GM21381 (cell line): Measurements from ENCODE around the gene GDPD1.
"Not testable (repeated sequence)": the region's sequence is repeated elsewhere in the genome, so short reads cannot be mapped to it uniquely, and the experiment has no call there.

Experiments used
- ATAC-seq: cut with Tn5 transposase; IDR thresholded peaks from one replicate; pipeline ENCODE4 v1.9.1; 2021; ENCODE audit warnings: mild to moderate bottlenecking, moderate library complexity; ENCODE audit not compliant: unreplicated experiment

Gene GDPD1

DNA sequence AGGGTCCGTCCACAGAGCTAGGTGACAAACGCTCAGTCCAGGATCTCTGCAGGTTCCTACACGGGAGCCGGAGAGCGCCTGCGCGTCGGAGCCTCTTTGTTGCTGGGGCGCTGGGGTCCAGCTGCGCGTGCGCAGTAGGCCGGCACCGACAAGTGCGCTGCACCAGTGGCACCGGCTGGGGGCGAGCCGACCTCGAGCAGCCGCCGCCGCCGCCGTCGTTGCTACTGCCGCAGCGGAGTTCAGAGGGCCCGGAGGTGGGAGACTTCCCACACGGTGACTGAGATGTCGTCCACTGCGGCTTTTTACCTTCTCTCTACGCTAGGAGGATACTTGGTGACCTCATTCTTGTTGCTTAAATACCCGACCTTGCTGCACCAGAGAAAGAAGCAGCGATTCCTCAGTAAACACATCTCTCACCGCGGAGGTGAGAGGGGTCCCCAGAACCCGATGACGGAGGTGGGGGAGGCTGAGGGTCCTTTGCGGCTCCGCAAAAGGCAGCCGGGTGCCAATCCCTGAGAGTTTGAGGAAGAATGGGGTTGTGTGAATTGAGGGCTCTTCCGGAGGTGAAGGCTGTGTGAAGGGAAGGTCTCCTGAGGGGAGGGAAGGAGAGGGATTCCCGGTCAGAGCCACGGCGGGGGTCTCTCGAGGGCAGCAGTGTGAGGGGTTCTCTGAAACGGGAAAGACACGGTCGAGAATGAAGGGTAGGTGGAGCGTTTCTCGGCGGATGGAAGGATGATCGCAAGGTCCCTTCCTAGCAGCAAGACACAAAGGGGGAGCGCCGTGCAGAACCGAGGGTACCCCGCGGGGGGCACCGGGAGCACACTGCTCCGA lies at the start of gene GDPD1:
Gene GDPD1, plus strand, starts transcription at position 184 of the 831 bp plus-strand sequence. Its CDS starts 99 bp downstream, at position 283.
- ATAC-seq, result peak; percentile 92

GRCh38 chr17:59172436-59173004 lies 47.8 kb upstream of the GDPD1 start:
- ATAC-seq, result no peak

GRCh38 chr17:59174671-59175070 lies 45.6 kb upstream of the GDPD1 start:
- no peak for ATAC-seq

GRCh38 chr17:59175076-59175475 lies 45.2 kb upstream of the GDPD1 start:
- no peak for ATAC-seq

- no peak for ATAC-seq
These were observed 41.9 kb upstream of the GDPD1 start for GRCh38 chr17:59178266-59178985.

DNA sequence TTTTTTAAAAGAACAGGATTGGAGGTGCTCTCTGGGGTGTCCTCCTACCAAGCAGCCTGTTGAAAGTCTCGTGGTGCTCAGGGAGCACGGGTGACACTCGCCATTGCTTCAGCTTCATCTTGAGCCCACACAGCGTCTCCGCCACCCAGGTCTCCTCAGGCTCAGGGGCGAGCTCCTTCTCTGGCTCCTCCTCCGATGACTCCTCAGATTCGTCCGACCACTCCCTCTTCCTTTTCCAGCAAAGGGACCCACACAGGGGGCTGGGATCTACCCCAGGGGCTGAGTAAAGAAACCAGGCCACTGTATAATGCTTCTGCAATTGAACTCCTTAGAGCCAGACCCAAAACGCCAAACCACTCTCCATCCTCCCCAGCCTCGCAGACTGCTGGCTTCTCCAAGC lies 40.7 kb upstream of the GDPD1 start:
- ATAC-seq, result not testable (repeated sequence)

DNA sequence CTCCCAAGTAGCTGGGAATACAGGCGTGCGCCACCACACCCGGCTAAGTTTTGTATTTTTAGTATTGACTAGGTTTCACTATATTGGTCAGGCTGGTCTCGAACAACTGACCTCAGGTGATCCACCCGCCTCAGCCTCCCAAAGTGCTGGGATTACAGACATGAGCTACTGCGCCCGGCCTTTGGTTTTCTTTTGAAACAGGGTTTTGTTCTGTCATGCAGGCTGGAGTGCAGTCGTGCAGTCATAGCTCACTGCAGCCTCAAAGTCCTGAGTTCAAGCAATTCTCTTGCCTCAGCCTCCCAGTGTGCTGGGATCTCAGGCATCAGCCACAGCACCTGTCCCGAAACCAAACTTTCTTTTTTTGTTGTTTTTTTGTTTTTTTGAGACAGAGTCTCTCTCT lies 39.7 kb upstream of the GDPD1 start:
- ATAC-seq, result no peak

GRCh38 chr17:59181481-59181880 lies 38.8 kb upstream of the GDPD1 start:
- no peak for ATAC-seq

DNA sequence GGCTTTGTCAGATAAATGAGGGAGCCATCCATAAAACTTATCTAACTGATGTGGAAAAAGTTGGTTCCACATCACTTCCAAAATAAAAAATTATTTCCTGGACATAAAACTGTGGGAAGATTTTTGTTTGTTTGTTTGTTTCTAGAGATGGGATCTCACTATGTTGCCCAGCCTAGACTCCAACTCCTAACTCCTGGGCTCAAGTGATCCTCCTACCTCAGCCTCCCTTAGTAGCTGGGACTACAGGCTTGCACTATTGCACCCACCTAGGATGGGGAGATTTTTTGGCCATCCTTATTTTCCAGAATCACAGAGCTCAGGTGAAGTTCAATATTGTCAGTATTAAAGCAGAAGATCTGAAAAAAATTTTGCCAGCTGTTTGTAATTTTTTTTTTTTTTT lies 34.3 kb upstream of the GDPD1 start:
- ATAC-seq, result no peak

GRCh38 chr17:59186850-59187249 lies 33.5 kb upstream of the GDPD1 start:
- no peak for ATAC-seq

GRCh38 chr17:59190806-59191205 lies 29.5 kb upstream of the GDPD1 start:
- ATAC-seq, result no peak

DNA sequence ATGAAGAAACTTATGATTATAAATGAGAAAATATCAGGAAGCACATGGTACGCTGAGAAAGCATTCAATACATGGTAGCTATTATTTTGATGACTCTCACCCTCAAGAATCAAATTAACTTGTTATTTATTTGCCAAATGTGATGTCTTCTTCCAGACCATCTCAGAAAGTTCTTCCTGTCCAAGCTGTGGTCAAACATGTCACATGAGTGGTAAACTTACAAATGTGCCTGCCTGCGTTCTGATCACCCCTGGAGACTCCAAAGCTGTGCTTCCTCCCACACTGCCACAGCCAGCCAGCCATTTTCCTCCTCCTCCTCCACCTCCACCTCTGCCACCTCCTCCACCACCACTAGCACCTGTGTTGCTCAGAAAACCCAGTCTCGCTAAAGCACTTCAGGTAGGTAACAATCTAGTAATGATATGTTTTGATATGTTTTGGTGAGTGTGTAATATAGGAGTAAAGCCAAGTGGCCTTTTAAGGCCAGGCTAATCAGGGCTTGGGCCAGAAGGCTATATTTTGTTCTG lies 26.9 kb upstream of the GDPD1 start:
- no peak for ATAC-seq

DNA sequence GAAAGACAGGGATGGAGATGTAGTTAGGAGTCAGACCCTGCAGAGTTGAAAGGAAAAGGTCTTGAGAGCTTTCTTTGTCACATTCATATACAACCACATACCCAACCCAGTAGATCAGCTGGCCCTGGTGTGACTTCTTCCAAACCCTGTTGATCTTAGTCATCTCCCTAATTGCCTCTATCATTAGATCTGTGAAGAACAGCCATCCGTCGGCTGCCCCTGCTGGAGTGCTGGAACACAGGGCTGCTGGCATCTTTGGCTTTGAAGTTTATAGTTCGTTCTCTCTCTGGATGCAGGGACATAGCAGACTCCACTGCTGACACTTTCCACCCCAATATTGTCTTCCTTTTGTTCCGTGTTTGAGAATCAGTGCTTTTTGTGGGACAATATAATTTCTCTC lies 20.9 kb upstream of the GDPD1 start:
- no peak for ATAC-seq

GRCh38 chr17:59202320-59202719 lies 18.0 kb upstream of the GDPD1 start:
- no peak for ATAC-seq

DNA sequence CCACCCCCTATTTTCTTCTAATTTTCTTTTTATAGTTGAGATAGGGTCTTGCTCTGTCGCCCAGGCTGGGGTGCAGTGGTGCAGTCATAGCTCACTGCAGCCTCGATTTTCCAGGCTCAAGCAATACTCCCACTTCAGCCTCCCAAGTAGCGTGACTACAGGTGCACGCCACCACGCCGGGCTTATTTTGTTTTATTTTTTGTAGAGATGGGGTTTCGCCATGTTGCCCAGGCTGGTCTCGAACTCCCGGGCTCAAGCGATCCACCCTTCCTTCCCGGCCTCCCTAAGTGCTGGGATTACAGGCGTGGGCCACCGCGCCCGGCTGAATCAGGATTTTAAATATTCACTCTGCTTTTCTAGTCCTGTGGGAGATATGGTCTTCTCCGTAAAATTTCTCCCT lies 941 bp upstream of the GDPD1 start:
- ATAC-seq, result no peak

GRCh38 chr17:59219992-59220327 lies 351 bp upstream of the GDPD1 start:
- no peak for ATAC-seq

DNA sequence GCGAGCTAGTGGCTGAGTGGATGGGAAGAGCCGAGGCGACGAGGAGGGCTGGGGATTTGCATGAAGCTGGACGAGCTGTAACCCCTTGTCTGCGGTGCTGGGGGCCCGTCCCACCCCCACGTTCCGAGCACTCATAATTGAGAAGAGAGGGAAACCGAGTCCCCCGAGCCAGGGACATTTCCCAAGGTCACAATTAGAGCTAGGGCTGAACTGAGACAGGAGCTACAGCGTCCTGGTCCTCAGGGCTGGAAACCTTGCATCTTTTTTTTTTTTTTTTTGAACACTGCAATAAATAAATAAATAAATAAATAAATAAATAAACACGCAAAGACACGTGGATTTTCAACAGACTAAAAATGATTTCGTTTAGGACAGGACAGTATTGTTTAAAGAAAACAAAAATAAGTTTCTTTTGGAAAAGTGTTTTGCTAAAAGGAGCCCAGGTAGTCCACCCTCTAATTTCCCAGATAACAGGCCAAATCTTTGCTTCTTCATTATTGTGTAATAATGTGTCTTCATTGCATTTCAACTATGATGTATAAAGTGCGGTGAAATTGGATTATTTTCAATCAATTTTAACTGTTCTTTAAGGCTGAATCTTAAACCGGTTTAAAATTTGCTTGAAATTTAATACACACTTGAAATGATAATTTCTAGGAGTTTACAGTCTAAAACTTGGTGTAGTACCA lies 992 bp downstream of the GDPD1 start:
- ATAC-seq, result no peak

- no peak for ATAC-seq
These were observed 3.5 kb downstream of the GDPD1 start for GRCh38 chr17:59223813-59224212.

DNA sequence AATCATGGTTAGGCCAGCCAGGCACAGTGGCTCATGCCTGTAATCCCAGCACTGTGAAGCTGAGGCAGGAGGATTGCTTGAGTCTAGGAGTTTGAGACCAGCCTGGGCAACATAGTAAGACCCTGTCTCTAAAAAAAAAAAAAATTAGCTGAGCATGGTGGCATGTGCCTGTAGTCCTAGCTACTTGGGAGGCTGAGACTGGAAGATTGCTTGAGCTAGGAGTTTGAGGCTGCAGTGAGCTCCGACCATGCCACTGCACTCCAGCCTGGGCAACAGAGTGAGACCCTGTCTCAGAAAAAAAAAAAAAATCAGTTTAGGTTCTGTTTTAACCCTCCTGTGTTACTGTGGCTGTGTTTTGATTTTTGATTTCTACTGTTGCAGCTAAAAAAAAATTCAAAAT lies 8.3 kb downstream of the GDPD1 start:
- ATAC-seq, result not testable (repeated sequence)

DNA sequence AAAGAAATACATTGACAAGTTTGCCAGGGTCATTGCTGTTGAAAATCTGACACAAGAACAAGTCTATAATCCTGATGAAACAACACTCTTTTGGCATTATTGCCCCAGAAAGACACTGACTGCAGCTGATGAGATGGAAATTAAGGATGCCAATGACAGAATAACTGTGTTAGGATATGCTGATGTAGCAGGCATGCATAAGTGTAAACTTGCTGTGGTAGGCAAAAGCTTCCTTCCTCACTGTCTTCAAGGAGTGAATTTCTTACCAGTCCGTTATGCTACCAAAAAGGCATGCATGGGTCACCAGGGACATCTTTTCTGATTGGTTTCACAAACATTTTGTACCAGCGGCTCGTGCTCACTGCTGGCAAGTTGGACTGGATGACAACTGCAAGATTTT lies 10.5 kb downstream of the GDPD1 start:
- ATAC-seq, result no peak

DNA sequence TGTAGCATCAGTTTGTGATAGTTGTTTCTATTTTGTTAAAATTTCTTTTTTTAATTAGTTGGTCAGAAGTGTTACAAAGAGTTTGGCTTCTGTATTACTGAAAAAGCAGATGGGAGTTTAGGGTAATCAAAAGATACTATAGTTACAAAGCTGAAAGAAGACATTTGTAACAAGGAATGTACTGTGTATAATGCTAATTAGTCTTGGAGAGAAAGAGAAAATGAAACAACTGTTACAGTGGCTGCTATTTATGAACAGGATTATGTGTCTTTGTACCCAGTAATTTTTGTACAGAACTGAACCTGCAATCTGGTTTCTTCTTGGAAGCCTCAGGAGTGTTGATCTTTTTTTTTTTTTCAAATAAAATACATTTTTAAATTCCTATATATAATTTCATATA lies 14.3 kb downstream of the GDPD1 start:
- no peak for ATAC-seq
